Left kidney (tissue), 2 donors: ENCODE results near the gene POC1A. TPM values are rescaled to one million over a fixed set of nuclear protein-coding genes. Genes with fewer than 3 reads are reported as not detected.
"Not testable (repeated sequence)": the region's sequence is repeated elsewhere in the genome, so short reads cannot be mapped to it uniquely, and the experiment has no call there.

Experiments used
- DNase-seq: peaks from one replicate; pipeline ENCODE4 v3.0.0-alpha.2; 2013
- polyA plus RNA-seq: library from polyadenylated mRNA; unstranded; fragments of 120-200 nt; gene quantifications from one replicate; pipeline ENCODE4 v1.2.1, GENCODE V29; 2013; ENCODE audit not compliant: insufficient read length

POC1A gene
- polyA plus RNA-seq, 1 donor = 10.5 TPM

DNA sequence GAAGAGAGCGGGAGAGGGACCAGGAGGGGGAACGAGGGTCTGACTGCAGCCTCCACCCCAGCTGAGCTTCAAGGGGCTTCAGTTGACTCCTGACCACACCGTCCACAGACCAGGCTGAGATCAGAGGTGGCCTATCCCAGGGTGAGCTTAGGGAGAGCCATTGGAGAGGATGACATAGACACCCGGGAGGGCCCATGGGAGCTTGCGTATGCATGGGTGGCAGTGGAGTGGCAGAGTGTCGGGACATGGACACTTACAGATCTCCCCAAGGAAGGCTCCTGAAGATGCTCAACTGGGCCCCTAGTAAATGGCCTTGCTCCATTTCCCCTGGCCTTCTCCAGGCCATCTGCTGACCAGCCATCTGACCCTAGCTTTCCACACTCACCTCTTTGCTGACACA is 31.1 kb upstream of the POC1A start:
- no peak for DNase-seq

DNA sequence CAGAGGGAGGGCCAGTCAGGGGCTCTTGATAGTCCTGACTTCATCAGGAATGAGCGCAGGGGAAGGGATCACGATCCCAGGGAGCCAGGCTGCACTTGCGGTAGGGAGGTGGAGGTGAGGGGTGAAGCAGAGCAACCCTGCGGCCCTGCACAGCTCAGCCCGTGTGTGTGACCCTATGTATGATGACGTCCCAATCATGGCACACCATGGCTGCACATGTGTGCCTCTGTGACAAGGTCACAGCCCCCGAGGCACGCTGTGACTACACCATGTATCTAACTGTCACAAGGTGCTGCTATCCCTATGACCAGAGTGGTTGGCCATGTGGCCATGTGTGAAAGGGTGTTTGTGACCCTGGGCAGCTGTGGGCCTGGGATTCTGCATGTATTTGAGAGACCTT is 30.5 kb upstream of the POC1A start:
- no peak for DNase-seq

DNA sequence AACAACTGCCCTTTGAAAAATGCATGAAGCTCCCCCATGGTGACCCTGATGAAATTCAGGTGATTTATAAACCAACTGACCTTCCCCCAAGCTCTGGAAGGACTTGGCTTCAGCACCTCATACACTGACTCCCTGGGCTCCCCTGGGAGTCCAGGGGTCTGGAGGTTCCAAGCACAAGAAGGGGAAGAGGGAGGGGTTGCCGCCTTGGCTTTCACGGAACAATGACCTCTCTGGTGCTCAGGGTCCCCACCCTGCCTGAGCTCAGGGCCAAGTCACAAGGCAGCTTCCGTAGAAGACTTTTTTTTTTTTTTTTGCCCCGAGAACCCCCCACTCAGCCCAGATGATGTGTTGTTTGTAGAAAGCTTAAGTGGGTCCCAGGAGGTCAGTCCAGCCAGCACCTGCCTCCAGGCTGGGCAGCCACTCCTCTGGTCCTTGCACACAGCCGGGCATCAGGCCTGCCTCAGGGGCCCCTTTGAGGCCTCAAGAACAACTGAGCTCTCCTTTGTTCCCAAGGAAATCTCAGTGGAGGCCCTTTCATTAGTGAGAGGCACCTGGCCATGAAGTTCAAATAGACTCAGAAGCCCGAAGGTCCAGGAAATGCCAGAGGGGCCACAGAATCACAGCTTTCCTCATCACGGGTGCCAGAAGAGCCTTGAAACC is 29.7 kb upstream of the POC1A start:
- no peak for DNase-seq

DNA sequence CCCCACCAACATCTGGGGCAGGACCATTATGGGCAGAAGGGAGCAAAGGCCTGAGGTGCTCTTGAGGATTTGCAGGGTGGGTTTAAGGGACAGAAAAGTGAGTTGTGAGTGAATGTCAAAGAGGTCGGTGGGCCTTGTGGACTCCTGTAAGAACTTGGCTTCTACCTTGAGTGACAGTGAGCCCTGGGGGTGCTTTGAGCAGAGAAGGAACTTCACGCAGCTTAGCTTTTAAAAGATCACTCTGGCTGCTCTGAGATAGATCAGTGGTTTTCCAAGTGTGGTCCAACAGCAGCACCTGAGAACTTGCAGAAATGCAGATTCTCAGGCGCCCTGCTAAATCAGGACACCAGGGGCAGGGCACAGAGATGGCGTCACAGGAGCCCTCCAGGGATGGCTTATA is 28.5 kb upstream of the POC1A start:
- no peak for DNase-seq

DNA sequence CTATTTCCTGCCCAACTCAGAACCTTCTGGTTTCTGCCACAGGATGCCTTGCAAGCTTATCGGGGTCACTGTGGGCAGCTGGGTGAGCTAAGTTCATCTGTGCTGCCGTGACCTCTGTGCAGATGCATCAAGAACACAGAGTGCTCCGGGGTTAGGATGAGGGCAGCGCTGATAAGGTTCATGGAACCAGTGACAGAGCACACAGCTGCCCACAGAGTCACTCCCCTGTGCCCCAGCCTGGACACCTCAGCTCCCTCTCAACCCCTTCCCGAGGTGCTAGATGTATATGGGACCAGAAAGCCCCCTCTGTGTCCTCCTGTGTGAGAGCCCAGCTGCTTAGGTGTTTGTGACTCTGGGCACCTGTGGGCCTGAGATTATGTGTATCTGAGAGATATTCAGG is 28.0 kb upstream of the POC1A start:
- DNase-seq = no peak

DNA sequence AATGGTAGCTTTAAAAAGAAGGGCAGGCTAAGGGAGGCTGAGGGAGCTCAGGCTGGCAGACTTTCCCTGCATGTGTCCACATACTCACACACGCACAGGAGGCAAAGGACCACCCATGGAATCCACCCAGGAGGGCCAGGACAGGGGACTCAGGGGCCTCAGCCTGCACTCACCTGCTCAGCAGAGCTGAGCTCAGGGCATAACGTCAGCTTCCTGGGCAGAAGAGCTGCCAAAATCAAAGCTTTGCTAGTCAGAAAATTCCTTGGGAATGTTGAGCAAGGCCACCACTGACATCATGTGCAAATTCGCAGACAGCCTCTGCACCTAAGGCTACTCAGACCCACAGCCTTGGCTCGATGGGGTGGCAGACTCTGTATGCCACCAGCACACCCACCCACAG is 27.3 kb upstream of the POC1A start:
- DNase-seq = no peak

DNA sequence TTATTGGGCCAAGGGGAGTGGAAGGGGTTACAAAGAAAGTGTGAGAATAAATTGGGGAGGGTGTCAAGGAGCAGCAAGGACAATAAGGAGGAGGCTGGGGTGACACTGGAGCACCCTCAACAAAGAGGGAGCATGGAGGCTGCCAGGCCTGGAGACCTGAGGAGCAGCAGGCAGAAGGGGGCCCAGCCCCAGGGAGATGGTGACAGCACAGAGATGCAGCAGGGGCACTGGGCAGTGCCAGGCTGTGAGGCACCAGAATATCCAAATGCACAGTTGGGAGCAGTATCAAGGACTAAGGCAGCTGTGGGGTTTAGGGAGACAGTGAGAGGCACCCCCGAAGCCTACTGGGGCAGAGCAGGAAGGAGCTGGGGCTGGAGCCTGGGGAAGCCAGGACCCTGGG is 24.3 kb upstream of the POC1A start:
- no peak for DNase-seq

DNA sequence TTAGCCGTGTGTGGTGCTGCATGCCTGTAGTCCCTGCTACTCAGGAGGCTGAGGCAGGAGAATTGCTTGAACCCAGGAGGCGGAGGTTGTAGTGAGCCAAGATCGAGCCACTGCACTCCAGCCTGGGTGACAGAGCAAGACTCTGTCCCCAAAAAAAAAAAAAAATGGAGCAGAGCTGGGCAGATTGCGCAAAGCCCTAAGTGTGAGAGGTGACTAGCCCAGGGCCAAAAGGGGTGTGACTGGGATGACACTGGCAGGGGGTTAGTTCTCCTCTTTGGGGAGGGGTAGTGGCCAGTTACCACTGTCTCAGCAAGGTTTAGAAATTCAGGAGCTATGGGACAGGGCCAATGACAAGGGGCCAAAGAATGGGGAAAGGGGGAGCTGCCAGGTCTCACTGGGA is 23.9 kb upstream of the POC1A start:
- not testable (repeated sequence) for DNase-seq

DNA sequence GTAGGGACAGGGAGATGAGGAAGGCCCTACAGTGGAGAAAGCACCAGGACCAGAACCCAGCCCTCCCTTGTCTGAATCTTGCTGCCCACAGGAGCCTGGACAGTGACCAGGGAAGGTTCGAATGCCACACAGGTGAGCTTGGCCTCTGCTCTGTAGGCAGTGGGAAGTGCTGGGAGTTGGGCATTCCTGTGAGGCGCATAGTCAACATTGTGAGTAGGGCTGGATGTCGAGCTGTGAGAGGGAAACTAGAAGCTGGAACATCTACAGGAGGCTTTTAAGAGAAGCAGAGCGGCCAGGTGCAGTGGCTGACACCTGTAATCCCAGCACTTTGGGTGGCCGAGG is 23.4 kb upstream of the POC1A start:
- no peak for DNase-seq

DNA sequence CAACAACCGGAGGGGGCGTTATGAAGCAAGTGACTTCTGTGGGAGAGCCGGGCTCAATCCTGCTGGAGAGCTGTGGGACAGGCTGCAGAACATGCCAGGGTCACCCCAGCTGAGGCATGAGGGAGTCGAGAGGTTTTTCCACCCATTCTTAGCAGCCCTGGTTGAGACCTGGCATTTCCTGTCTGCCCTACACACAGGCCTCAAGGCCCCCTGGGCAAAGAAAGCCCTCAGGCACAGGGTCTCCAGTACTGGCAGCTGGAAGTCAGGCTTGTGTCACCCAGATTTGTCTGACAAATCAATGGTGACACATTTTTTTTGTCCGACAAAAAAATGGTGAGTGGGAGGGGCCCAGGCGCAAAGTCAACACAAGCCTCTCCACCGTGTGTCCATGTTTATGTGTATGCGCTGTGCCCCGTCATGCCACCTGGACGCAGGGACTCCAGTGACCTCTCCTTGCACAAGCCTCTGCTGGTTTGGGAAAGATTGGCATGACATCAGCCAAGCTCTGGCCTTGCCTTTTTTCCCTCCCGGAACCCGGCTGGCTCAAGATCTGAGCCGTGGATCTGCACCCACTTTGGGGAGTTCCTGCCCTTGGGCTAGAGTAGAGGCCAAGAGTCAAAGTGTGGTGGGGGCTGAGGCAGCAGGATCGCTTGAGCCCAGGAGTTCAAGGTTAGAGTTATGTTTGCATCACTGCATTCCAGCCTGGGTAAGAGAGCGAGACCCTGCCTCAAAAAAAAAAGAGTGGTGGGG is 22.9 kb upstream of the POC1A start:
- DNase-seq = no peak

DNA sequence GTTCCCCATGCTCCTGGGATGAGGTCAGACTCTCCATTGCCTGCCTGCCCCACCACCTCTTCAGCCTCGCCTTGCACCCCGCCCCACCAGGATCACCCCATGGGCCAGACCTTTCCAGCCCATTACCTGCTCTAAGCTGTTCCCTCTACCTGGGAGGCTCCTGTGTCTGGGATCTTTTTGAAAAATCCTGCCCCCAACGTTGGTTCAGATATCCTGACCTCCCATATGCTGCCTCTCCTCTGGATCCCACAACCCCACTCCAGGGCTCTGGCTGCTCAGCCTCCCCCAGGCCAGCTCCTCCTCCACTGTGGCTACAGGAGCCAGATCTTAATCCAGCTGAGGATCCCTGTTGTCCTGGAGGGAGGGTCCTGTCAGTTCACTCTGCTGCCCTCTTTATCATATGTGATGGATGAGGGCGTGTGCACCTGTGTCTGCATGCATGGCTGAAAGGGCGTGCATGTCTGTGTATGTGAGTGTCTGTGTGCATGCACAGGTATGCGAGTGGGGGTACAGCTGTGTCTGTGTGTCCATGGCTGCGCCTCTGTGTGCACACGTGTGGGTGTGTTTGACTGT is 22.0 kb upstream of the POC1A start:
- no peak for DNase-seq

DNA sequence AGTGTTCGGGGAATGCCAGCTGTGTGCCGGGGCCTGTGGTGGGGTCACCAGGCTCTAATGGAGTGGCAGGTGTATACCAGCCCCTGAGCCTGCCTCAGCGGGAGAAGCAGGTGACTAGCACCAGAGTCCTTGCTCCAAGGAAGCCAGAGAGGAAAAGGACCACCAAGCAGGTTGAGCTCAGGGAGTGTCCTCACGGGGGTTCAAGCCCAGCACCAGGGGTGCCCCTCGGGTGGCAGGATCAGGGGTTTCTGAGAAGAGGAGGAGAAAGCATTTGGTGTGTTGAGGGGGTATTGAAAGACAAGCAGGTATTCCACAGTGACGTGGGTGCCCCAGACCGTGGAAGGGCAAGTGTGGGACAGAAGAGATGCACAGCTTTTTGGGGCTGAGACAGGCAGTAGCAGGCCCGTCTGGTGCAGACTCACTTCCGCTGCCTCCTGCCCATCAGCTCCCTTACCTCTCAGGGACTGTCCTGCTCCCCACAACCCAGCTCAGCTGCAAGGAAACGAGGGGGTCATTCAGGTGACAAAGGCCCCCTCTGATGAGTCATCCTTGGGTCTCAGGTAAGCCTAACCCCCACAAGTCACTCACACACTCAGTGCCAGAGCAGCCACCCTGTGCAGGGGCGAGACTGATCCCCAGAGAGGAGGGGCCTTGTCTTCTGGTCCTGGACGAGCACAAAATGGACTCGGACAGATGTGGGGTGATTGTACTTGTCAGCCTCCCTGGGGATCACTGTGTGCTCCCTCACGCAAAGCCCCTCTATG is 21.4 kb upstream of the POC1A start:
- no peak for DNase-seq

DNA sequence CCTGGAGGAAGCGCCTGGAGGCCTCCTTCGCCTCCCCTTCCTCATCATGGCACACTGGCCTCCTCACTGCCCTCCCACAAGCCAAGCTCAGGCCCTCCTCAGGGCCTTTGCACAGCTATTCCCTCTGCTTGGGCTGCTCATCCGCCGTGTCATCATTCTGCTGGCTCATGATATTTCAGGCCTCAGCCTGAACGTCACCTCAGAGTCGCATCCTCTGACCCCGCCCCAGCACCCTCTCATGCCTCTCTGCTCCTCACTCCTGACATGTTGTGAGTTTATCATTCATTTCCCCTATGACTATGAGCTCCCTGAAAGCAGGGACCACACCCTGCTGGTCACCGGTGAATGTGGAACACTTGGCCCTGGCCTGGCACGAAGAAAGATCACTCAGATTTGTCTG is 20.7 kb upstream of the POC1A start:
- DNase-seq = no peak

DNA sequence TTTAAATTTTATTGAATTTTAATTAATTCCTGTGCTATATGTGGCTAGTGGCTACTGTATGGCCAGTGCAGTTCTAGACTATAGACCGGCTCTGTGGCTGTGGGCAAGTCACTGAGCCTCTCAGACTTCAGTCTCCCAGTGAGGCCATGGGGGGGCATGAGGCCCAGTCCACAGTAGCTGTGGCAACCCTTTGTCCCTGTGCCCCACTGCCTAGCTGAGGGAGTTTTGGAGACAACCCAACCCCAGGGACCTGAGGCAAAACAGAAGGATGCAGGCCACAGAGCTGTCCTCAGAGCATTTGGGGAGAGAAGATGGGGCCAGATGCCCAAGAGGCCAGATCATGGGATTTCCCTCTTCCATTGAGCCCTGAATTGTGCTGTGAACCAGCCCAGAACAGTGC is 18.9 kb upstream of the POC1A start:
- DNase-seq = no peak

DNA sequence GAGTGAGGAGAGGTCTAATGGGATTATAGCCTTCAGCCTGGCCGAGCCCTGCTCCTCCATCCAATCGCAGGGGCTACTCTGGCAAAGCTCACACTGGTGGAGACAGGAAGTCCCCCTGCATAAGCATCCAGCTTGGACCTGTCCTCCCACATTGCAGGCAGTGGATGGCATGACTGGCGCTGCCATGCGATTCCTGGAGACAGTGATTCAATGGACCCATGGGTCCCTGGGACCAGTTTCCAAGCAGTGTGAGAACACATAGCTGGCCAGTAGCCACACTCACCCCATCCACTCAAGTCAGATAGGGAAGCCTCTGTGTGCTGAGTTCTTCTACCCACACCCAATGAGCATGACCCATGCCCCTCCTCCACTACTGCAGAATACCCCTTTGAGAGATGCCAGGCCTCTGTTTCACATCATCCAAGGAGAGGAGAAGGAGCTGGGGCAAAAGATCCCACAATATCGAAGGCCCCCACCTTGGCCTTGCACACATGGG is 18.1 kb upstream of the POC1A start:
- no peak for DNase-seq

DNA sequence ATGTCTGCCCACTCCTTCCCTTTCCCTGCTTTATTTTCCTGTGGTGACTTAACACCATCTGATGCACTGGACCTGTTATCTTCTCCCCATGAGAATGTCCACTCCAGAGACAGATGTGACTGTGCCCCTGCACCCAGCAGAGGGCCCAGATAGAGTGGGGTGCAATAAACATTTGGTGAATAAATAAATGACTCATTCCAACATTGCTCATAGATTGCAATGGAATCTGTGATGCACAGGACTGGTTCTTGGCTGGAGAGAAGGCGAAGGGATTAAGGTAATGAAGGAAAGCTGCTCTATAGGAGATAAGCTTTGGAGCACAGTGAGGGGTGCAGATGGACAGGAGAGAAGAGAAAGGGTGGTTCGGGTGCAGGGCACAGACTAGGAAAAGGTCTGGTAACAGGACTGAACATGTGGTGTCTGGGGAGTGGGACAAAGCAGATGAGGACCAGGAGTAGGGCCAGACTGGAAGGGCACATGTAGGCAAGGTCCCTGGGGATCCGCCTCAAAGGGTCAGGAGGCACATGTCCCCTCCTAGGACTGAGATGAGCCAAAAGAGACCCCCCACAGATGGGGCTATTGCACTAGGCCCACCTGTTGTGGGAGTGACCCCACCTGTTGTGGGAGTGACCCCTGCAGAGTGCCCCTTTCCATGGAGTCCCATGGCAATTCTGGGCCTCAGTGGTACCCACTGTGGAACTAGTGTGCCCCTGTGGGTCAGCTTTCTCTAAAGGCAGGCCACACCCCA is 17.5 kb upstream of the POC1A start:
- no peak for DNase-seq

DNA sequence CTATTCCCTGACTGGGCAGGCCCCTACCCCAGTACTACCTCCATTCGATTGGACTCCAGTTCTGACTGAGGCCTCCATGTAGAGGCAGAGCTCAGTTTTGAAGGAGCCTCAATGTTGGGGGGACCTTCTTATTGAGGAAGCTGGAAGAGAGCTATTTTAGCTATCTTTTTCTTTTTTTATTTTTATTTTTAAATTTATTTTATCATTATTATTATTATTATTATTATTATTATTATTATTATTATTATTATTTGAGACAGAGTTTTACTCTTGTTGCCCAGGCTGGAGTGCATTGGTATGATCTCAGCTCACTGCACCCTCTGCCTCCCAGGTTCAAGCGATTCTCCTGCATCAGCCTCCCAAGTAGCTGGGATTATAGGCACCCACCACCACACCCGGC is 16.0 kb upstream of the POC1A start:
- not testable (repeated sequence) for DNase-seq

DNA sequence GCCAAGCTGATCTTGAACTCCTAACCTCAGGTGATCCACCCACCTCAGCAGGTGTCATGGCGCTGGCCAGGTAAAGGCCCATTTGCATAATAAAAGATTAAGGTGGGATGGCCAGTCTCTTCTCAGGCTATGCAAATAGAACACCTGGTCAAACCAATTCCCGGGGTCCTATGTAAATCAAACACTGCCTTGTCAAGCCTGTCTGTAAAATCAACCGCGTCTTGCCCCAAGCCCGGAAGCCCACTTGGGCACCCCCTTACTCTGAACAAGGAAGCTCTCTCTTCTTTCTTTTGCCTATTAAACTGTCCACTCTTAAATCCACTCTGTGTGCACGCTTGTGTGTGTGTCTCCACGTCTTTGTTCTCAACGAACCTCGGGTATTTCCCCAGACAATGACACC is 13.0 kb upstream of the POC1A start:
- DNase-seq = no peak

DNA sequence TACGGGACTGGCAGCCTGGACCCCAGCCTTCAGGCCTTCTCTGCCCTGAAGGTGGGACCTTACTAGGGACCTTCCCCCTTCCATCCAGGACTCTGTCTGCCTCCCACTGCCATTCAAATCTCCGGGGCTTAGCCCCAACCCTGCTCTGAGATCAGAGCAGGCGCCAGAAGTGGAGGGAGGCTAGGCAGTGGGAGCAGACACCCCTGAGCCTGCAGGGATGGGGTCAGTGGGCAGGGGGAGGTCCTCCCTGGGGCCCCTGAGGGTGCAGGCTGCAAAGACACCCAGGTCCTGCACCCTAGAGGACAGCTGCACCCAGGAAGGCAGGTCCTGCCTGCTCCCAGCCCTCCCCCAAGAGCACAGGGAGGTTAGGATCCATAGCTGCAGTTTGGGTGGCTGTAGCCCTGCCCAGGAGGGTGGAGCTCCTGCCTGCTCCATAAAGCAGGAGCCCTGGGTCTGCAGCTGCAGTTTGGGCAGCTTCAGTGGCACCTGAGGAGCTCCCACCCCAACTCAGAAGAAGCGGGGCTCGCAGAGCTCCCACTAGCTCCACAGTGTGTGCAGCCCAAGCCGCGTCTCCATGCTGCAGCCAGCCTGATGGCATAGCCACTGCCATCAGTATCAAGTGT is 8.1 kb upstream of the POC1A start:
- DNase-seq = no peak

DNA sequence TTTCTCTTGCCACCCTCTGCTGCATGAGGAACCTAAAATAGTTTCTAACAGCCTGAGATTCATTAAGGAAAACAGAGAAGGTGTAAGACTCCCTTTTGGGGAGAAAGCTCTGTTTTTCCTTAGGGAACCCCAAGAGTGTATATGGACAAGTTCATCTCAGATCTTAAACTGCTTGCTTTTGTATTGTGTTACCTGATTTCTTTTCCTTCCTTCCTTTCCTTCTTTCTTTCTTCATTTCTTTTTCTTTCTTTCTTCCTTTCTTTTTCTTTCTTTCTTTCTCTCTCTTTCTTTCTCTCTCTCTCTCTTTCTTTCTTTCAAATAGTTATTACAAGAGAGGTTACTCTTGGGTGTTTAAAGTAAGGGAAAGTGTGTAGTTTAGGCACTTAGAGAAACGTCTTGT is 5.3 kb upstream of the POC1A start:
- DNase-seq = no peak

DNA sequence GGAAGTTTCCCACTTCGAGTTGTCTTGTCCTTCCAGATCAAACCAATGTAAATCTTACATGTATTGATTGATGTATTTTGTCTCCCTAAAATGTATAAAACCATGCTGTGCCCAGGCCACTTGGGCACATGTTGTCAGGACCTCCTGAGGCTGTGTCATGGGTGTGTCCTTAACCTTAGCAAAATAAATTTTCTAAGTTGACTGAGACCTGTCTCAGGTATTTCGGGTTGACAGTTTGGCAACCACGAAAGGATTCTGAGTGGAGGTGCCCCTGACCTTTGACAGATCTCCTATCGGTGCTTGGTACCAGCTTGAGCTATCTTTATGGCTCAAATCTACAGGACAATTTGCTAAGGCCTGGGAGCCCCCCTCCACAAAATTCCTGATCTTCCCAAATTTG is 1.7 kb upstream of the POC1A start:
- no peak for DNase-seq
